Lower lobe of right lung (tissue), 2 donors: ENCODE data around the gene MAPK7. TPM values are rescaled to one million over a fixed set of nuclear protein-coding genes. Genes with fewer than 3 reads are reported as not detected.
A peak's percentile ranks its signal among the peaks of the same experiment; 100 is the strongest.

Experiments
- ATAC-seq, 2 donors: fragments of 200-7000 bp; cut with Tn5 transposase; one replicate each; pipeline ENCODE4 v1.9.1; 2020 to 2022; ENCODE audit warnings: mild to moderate bottlenecking in 2 of 2, moderate library complexity in 2 of 2
- DNase-seq: peaks from one replicate; pipeline ENCODE4 v3.0.0-alpha.2; 2020
- H3K27ac ChIP-seq: fragments of 200-600 bp; one replicate; pipeline ENCODE4 v1.8.0; 2022
- H3K27me3 ChIP-seq: fragments of 200-600 bp; one replicate; pipeline ENCODE4 v1.8.0; 2022; ENCODE audit warnings: low read depth
- H3K36me3 ChIP-seq: fragments of 200-600 bp; one replicate; pipeline ENCODE4 v1.8.0; 2022; ENCODE audit warnings: mild to moderate bottlenecking
- H3K4me1 ChIP-seq: fragments of 200-600 bp; one replicate; pipeline ENCODE4 v1.8.0; 2022
- H3K4me3 ChIP-seq: fragments of 200-600 bp; one replicate; pipeline ENCODE4 v1.8.0; 2022; ENCODE audit warnings: mild to moderate bottlenecking
- H3K9me3 ChIP-seq: fragments of 200-600 bp; one replicate; pipeline ENCODE4 v1.8.0; 2022
- intact Hi-C: fragments of 100-400 bp; cut with DNase I; formaldehyde crosslinking; loops from one replicate; pipeline ENCODE4 v1.11.0; 2022
- total RNA-seq: library from RNA; stranded (reverse); fragmentation: NEBNext Ultra II Directional; extraction: Animal tissue kit (Norgen Biotek cat#: 25700); gene quantifications from one replicate; pipeline ENCODE4 v1.2.1, GENCODE V29; 2021
- TF ChIP-seq, protein P1 (sequence below): fragments of 200-600 bp; IDR thresholded peaks from one replicate; pipeline ENCODE4 v1.8.0; 2022; ENCODE audit warnings: antibody characterized with exemption, mild to moderate bottlenecking
- donor health status: DM: no; HTN: yes; CAD: no; lungs with severe emphysema.

The MAPK7 gene
- total RNA-seq, 1 donor from 2014 or later = 22.2 TPM

DNA sequence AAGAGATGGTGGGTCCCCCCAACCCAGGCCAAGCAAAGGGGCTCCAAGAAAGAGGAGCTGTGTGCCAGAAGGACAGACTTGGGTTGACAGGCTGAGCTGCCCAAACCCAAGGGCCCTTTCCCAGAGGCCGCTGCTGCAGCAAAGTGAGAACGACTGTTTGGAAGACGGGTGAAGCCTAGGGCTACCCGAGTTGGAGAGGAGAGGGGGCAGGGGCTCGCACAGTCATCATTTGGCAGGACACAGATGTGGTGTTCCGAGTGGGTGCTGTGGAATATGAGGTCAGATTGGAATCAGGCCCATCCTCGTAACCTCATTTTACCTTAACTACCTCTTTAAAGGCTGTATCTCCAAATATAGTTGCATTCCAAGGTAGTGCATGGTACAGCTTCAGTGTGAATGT lies 14.0 kb downstream of the MAPK7 start:
- DNase-seq (no peak), ATAC-seq (no peak)
- intact Hi-C loops = no loop called here
- Histone ChIP-seq H3K36me3 (no peaks in the 10 kb centered on the region), H3K4me3 (no peak overlapping the region), H3K9me3 (no peaks in the 10 kb centered on the region), H3K27ac (no peak overlapping the region), H3K27me3 (no peaks in the 10 kb centered on the region), H3K4me1 (peaks cover 23% of the 10 kb centered on the region)
- TF ChIP-seq, protein P1, sequence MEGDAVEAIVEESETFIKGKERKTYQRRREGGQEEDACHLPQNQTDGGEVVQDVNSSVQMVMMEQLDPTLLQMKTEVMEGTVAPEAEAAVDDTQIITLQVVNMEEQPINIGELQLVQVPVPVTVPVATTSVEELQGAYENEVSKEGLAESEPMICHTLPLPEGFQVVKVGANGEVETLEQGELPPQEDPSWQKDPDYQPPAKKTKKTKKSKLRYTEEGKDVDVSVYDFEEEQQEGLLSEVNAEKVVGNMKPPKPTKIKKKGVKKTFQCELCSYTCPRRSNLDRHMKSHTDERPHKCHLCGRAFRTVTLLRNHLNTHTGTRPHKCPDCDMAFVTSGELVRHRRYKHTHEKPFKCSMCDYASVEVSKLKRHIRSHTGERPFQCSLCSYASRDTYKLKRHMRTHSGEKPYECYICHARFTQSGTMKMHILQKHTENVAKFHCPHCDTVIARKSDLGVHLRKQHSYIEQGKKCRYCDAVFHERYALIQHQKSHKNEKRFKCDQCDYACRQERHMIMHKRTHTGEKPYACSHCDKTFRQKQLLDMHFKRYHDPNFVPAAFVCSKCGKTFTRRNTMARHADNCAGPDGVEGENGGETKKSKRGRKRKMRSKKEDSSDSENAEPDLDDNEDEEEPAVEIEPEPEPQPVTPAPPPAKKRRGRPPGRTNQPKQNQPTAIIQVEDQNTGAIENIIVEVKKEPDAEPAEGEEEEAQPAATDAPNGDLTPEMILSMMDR = no peak

DNA sequence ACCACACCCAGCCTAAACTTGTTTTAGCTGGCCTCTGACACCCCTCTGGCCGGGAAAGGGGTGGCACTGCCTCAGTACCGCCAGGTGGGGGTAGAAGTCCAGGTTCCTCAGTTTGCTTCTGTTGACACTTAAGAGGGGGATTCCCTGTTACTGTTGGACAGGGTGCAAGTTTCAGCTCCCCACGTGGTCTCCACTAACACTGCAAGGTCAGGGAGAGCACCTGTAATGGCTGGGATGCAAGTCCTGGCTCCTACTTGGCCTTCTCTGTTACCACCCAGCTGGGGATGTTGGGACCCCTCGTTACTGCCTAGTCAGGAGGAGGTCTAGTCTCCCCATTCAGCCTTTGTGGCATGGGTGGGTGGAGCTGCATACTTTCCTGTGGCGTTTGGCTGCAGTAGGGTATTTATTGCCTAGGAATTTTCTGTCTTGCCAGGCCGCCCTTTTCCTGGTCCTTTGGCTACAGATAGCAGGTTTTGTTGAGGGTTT lies 19.3 kb downstream of the MAPK7 start:
- H3K36me3 ChIP-seq = no peaks in the 10 kb centered on the region
- H3K4me1 ChIP-seq = peaks cover 38% of the 10 kb centered on the region
- H3K27ac ChIP-seq = peak overlapping the region; percentile 54
- no peaks in the 10 kb centered on the region for H3K27me3 ChIP-seq
- DNase-seq = no peak
- TF ChIP-seq, protein P1 = no peak
- H3K9me3 ChIP-seq = no peaks in the 10 kb centered on the region
- ATAC-seq = peak in 1 of 2 donors; percentile 31
- intact Hi-C loops = no loop called here
- H3K4me3 ChIP-seq = no peak overlapping the region

DNA sequence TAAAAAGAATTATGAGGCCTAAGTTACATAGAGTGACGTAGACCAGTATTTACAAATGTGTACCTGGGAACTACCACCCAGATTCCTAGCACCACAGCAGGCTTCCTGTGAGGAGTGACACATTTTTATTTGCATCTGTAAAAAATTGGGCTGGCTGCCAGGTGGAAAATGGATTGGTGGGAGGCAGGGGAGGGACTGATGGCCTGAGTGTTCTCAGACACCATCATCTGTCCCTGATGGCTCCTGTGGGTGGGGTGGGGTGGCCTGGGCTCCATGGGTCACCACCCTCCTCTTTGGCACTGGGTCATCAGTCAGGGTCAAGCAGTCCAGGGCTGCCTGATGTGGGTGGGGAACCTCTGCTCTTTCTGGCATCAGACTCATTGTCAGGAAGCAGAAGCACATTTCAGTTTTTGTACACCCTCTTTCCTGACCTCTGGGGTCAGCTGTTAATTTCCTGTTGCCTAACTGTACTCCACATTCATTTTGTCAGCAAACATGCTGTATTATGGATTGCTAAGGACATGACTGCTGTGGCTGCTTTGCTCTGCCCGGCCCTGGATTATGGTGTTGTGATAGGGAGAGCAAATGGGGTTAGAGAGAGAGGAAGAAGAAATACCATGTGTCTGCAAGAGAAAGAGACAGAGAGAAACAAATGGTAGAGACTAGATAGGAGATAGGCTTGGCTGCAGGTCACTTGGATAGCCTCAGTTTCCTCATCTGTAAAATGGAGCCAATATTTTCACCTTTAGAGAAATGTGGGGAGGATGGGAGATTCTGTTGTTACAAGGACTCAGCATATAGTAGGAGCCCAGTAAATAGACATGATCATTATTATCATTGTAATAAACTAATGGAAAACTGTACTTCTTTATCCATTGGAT lies 20.2 kb downstream of the MAPK7 start:
- no peaks in the 10 kb centered on the region for H3K27me3 ChIP-seq
- H3K27ac ChIP-seq = peak overlapping the region; percentile 54
- TF ChIP-seq, protein P1 = no peak
- peaks cover 38% of the 10 kb centered on the region for H3K4me1 ChIP-seq
- DNase-seq (peak; percentile 76), ATAC-seq (peak; percentile 85 to 93)
- intact Hi-C loops = no loop called here
- H3K4me3 ChIP-seq = no peak overlapping the region
- H3K9me3 ChIP-seq = no peaks in the 10 kb centered on the region
- no peaks in the 10 kb centered on the region for H3K36me3 ChIP-seq

DNA sequence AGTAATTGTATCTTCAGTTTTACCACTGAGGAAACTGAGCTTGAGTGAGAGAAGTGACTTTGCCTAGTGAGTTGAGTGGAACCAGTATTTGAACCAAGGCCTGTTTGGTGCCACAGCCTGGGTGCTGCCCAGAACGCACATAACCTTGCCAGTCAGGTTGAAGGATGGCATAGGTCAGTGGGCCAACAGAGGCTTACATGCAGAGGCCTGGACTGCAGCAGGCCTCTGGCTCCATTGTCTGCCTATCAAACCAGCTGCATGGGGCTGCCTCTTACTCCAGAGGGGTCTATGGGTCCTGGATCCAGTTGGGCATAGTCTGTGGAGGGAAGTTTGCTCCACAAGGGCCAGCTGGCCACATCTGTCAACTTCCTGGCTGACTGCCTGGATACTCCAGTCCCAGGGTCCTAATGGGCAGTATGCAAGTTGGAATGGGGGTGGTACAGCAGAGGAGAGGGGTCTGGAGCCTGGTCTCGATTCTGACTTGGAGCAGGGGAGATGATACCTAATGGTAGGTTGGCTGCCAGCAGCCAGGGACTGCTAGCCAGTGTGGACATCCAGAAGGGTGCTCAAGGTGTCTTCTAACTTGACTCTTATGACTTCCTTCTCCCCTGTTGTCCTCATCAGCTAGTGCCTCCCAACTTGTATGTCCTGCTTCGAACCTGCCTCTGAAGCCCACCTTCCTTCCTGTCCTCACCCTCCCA lies 21.6 kb downstream of the MAPK7 start:
- Histone ChIP-seq H3K27ac (peak overlapping the region; percentile 27), H3K36me3 (no peaks in the 10 kb centered on the region), H3K27me3 (no peaks in the 10 kb centered on the region), H3K9me3 (no peaks in the 10 kb centered on the region), H3K4me1 (peaks cover 38% of the 10 kb centered on the region), H3K4me3 (no peak overlapping the region)
- TF ChIP-seq, protein P1 = no peak
- intact Hi-C loops = no loop called here
- no peak for ATAC-seq
- no peak for DNase-seq

DNA sequence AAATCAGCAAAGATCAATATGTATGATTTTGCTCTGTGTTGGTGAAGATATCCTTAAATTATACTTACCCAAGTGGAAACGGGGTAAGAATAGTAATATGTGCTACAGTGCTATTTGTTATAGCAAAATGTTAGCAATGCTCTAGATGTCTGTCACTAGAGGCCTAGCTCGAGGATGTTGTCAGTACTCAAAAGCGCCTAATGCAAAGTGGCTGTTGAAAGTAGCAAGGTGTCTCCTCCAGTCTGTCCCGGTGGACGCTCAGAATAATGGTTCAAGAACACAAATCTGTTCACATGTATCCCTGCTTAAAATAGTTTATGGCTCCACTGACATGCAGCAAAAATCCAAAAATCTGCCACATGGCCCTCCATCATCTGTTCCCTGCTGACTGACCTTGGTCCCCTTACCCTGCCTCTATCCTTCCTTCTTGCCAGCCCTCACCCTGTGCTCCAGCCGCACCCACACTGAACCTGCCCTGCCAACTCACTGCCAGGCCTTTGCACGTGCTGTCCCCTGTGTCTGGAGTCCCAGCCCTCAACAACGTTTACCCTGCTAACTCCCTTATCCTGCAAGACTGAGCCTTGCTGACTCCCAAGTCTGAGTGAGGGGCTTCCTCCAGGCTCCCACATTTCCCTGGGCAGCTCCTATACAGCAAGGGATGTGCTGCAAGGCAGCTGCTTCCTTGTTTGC lies 23.2 kb downstream of the MAPK7 start:
- intact Hi-C loops = no loop called here
- Histone ChIP-seq H3K27me3 (no peaks in the 10 kb centered on the region), H3K27ac (peak overlapping the region; percentile 25), H3K4me1 (peaks cover 38% of the 10 kb centered on the region), H3K4me3 (no peak overlapping the region), H3K36me3 (no peaks in the 10 kb centered on the region), H3K9me3 (no peaks in the 10 kb centered on the region)
- TF ChIP-seq, protein P1 = no peak
- ATAC-seq (no peak), DNase-seq (no peak)
